Heart left ventricle (tissue), 13 donors: ENCODE results near the gene PDIA6.

Experiments used
- CTCF ChIP-seq, 12 donors: fragments of 200-600 bp; sonication (generic) in 4 of 12; IDR thresholded peaks; one replicate each; pipeline versions ENCODE4 v1.5.0 to v1.8.0; 2018 to 2022; ENCODE audit warnings: antibody characterized with exemption in 12 of 12, mild to moderate bottlenecking in 5 of 12
- POLR2A ChIP-seq, 2 donors: fragments of 450-650 bp; IDR thresholded peaks; one replicate each; pipeline ENCODE4 v1.6.1; 2017; ENCODE audit warnings: antibody characterized with exemption in 2 of 2, mild to moderate bottlenecking in 2 of 2, moderate library complexity in 2 of 2
- donor health status: ischemic (EF 13 %, LVEDD 7.1; RV severe dilation, severe dysfunction).
- donor health status: DM: no; HTN: yes; CAD: no.
- donor health status: DM: no; HTN: no; CAD: no.
- donor health status: ischemic (EF 25% LVEDD 6.9; RV normal size, moderate dysfunction).
- donor health status: ischemic (EF 25% LVEDD 5.7; RV mildly dilated, moderate dysfunction).
- donor health status: ischemic (EF 35%, LVEDD 5.7; RV mildly dilated, moderate dysfunction).
- donor health status: nonischemic (EF 11% LVEDD 7.7; RV severe dilation, severe dysfunction).
- donor health status: DM: yes; HTN: yes; CAD: no.
- donor health status: PGD.
- donor health status: ischemic (EF 29% LVEDD 5.4; RV normal size, mild dysfunction).
- donor health status: nonischemic (EF 23%, LVEDD 6.1; RV moderate dilation, normal function).

- TF ChIP-seq POLR2A (IDR thresholded peaks at IDR 0.05) (no peak), CTCF (IDR thresholded peaks at IDR 0.05) (no peak)
These were observed 33.9 kb downstream of the PDIA6 start for GRCh38 chr2:10778724-10779115.
